K562 (cell line): Measurements from ENCODE around the gene ENTPD6. TPM values are rescaled to one million over a fixed set of nuclear protein-coding genes. Genes with fewer than 3 reads are reported as not detected.

Experiments used
- ATAC-seq: fragments of 200-7000 bp; cut with Tn5 transposase; 3 replicates; pipeline ENCODE4 v1.9.1; 2020; ENCODE audit warnings: moderate library complexity
- BruUV-seq: library from RNA; stranded (reverse); fragments of 400-500 nt; replicated peaks from 2 replicates; lab custom pipeline; 2021; lab: Mats Ljungman, UMichigan
- CTCF ChIA-PET: fragments of 300-600 bp; formaldehyde crosslinking; extraction: SDS; loops from one replicate; lab custom pipeline; 2021; ENCODE audit warnings: low intra/inter-chr PET ratio; lab: Yijun Ruan, JAX
- POLR2A ChIA-PET: fragments of 300-600, 350-650 bp; sonication (Branson Sonifier 250); formaldehyde crosslinking; extraction: SDS; loops from one replicate; lab custom pipeline; 2021; ENCODE audit warnings: antibody characterized with exemption, inconsistent platforms; lab: Yijun Ruan, JAX
- DNase-seq, 4 experiments: peaks; one replicate each; pipeline versions ENCODE4 v3.0.0 to v3.0.0-alpha.2; 2011 to 2018; ENCODE audit warnings: low spot score in 3 of 4, mixed read lengths in 3 of 4; ENCODE audit errors: extremely low read depth in 1 of 4
- FAIRE-seq: peaks from 2 replicates; lab custom pipeline; 2011; peaks lifted over from hg19 to GRCh38; lab: Jason Lieb, UNC
- H2AFZ ChIP-seq: 2 replicates; pipeline ENCODE4 v1.6.0; 2011; ENCODE audit warnings: low read depth, low read length, control low read depth, inconsistent platforms
- H3K27ac ChIP-seq: fragments of 200-600 bp; 3 replicates; pipeline ENCODE4 v1.8.0; 2011; ENCODE audit warnings: low read depth, mild to moderate bottlenecking, control low read depth, inconsistent platforms, low read length, moderate library complexity, mixed read lengths; ENCODE audit errors: extremely low read depth
- H3K27me3 ChIP-seq, 2 experiments: fragments of 300-600 bp in 1 of 2; 2 replicates in 1 of 2; 3 replicates in 1 of 2; pipeline versions ENCODE4 v1.6.0 to v1.8.0; 2011; ENCODE audit warnings: inconsistent platforms in 2 of 2, low read length in 2 of 2, mild to moderate bottlenecking in 1 of 2, mixed read lengths in 1 of 2, moderate library complexity in 1 of 2; ENCODE audit not compliant: control insufficient read depth in 2 of 2, insufficient read depth in 2 of 2
- H3K36me3 ChIP-seq: fragments of 300-600 bp; 3 replicates; pipeline ENCODE4 v1.8.0; 2011; ENCODE audit warnings: mild to moderate bottlenecking, low read length, inconsistent platforms; ENCODE audit not compliant: control insufficient read depth, insufficient read depth
- H3K4me1 ChIP-seq, 2 experiments: fragments of 200-600 bp in 1 of 2; replicated peaks in 1 of 2; 2 replicates in 1 of 2; 3 replicates in 1 of 2; pipeline versions ENCODE4 v1.5.1 to v1.8.0; 2011; ENCODE audit warnings: inconsistent platforms in 2 of 2, low read length in 2 of 2, mild to moderate bottlenecking in 1 of 2, mixed read lengths in 1 of 2, moderate library complexity in 1 of 2; ENCODE audit not compliant: control insufficient read depth in 2 of 2, insufficient read depth in 2 of 2
- H3K4me2 ChIP-seq: 2 replicates; pipeline ENCODE4 v1.6.1; 2011; ENCODE audit warnings: low read length, control low read depth, inconsistent platforms, mixed read lengths; ENCODE audit not compliant: insufficient read depth
- H3K4me3 ChIP-seq: fragments of 200-600 bp; sonication (generic), shearing (Covaris generic); 2 replicates; pipeline ENCODE4 v1.5.1; 2016; ENCODE audit warnings: control low read depth, inconsistent platforms
- H3K79me2 ChIP-seq: fragments of 200-600 bp; 3 replicates; pipeline ENCODE4 v1.8.0; 2011; ENCODE audit warnings: low read length, inconsistent platforms; ENCODE audit not compliant: control insufficient read depth, insufficient read depth
- H3K9ac ChIP-seq, 2 experiments: 2 replicates each; pipeline versions ENCODE4 v1.6.0 to v1.6.1; 2011; ENCODE audit warnings: low read depth in 2 of 2, low read length in 2 of 2, control low read depth in 1 of 2, inconsistent platforms in 1 of 2, mild to moderate bottlenecking in 1 of 2, mixed read lengths in 1 of 2; ENCODE audit not compliant: insufficient read depth in 1 of 2
- H3K9me1 ChIP-seq: one replicate; pipeline ENCODE4 v1.6.0; 2011; ENCODE audit warnings: inconsistent platforms, mild to moderate bottlenecking, low read length, moderate library complexity; ENCODE audit not compliant: control insufficient read depth, insufficient read depth
- H3K9me3 ChIP-seq: replicated peaks from 2 replicates; pipeline ENCODE4 v1.5.1; 2011; ENCODE audit warnings: low read depth, low read length, inconsistent platforms; ENCODE audit not compliant: control insufficient read depth, insufficient read depth
- H4K20me1 ChIP-seq: replicated peaks from 2 replicates; pipeline ENCODE4 v1.6.1; 2011; ENCODE audit warnings: low read length, inconsistent platforms, mixed read lengths; ENCODE audit not compliant: control insufficient read depth, insufficient read depth
- POLR2G ChIP-seq: fragments of 200-400 bp; formaldehyde crosslinking; IDR thresholded peaks from 2 replicates; pipeline ENCODE4 v1.6.1; 2017; ENCODE audit warnings: low read depth, mild to moderate bottlenecking, antibody characterized with exemption, low read length, moderate library complexity
- ZNF589 ChIP-seq: fragments of 200-800 bp; sonication (Bioruptor generic); IDR thresholded peaks from 2 replicates; pipeline ENCODE4 v1.6.1; 2016; ENCODE audit warnings: low read depth, missing genetic modification characterization, missing compliant biosample characterization
- WGBS: fragments of 100-300 bp; shearing (Covaris generic); methylation state at CpG from one replicate; pipeline ENCODE4 v1.1.6; 2016; ENCODE audit warnings: low coverage, mixed read lengths; ENCODE audit not compliant: insufficient coverage; ENCODE audit errors: missing lambda C conversion rate; 5-methylcytosine and 5-hydroxymethylcytosine counted together
- in situ Hi-C: fragments of 300-500 bp; cut with MboI; formaldehyde crosslinking; loops from 4 replicates; pipeline ENCODE4 v1.15.0; 2018; ENCODE audit warnings: inconsistent platforms, mixed read lengths
- intact Hi-C: fragments of 100-400 bp; cut with micrococcal nuclease; formaldehyde crosslinking; loops from 2 replicates; pipeline ENCODE4 v1.14.2; 2022
- polyA plus RNA-seq, 8 experiments: library from polyadenylated mRNA; depleted of rRNA in 4 of 8; stranded (reverse) in 5 of 8; unstranded in 3 of 8; fragments of >200 nt; fragmentation: Nextera tagmentation in 2 of 8; fragmentation: Illumina TruSeq in 1 of 8; extraction: Ambion mirVana in 2 of 8; extraction: Trizol in 1 of 8; gene quantifications; 2 replicates each; pipeline versions ENCODE4 v1.2.1 to v1.2.3, GENCODE V29; 2011 to 2014; ENCODE audit warnings: inconsistent platforms in 1 of 8, missing spikeins in 1 of 8
- total RNA-seq, 7 experiments: library from RNA; depleted of rRNA in 6 of 7; stranded (reverse); fragments of >200 nt in 6 of 7; fragmentation: Illumina TruSeq in 2 of 7; extraction: Trizol in 2 of 7; gene quantifications; 2 replicates each; pipeline versions ENCODE4 v1.2.1 to v1.2.3, GENCODE V29; 2011 to 2021; ENCODE audit warnings: low replicate concordance in 1 of 7
- TF ChIP-seq, protein P1 (sequence below): fragments of 450-650 bp; IDR thresholded peaks from 2 replicates; pipeline ENCODE4 v1.6.1; 2016

Gene ENTPD6
- total and polyA plus RNA-seq, 9 of the 15 experiments (the other 6 are each of a cell fraction or from before 2014, with no cell fraction given), result 0.82 to 36.8 (median 22.4) TPM

DNA sequence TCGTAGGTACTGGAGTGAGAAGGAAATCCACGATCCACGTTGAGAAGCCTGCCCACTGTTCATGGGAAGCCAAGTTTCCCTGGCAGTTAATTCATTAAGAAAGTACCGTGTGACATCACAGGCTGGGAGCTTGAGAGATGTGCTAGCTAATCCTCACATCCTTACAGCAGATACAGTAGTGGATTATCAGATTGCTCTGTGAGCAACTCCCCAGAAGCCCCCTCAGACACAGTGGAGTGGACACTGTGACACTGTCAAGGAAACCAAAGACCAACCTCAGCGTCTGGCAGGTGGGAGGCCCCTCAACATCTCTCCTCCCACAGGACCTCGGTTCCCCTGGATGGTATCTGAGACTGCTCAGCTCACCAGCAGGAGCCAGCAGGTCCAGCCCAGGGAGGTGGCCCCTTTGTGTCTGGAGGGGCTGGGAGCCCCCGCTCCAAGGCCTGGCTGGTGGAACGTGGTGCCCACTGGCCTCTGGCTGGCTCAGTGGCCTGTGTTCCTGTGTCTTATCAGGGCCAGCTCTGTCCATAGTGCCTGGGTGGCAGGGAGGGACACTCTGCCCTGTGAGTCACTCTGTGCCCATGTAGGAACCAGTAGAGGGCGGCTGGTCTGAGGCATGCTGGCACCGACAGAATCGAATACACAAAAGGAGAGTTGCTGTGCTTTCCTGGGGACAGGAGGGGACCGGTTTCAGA, 59.6 kb downstream of the ENTPD6 start:
- WGBS, result 79% methylated on average over 9 of the region's 12 CpGs
- POLR2A ChIA-PET, result interaction anchor here (1.0 kb wide), 1 partner anchor 19 kb away, joined by 3 read pairs; no protein-coding TSS in a partner anchor
- Histone ChIP-seq H3K9me3 (no peaks in the 10 kb centered on the region), H3K27me3 (no peaks in the 10 kb centered on the region), H4K20me1 (no peaks in the 10 kb centered on the region), H3K4me3 (no peak overlapping the region), H3K9ac (no peak overlapping the region), H3K4me2 (no peak overlapping the region), H3K9me1 (no peaks in the 10 kb centered on the region), H3K36me3 (peaks cover 12% of the 10 kb centered on the region; the same call in 1 of the 3 replicates), H3K4me1 (peaks cover 5 to 6% of the 10 kb centered on the region in 2 experiments; a peak in 4 of 5 replicates), H3K27ac (no peak overlapping the region), H3K79me2 (peaks cover 12% of the 10 kb centered on the region), H2AFZ (no peak overlapping the region)
- FAIRE-seq, result no peak
- intact Hi-C loops, result no loop called here
- no TSS peak for BruUV-seq
- no peak for DNase-seq
- ATAC-seq, result no peak
- in situ Hi-C loops, result no loop called here
- TF ChIP-seq POLR2G (peak; percentile 38; the same call in 1 of the 2 replicates), ZNF589 (no peak)
- TF ChIP-seq, protein P1, sequence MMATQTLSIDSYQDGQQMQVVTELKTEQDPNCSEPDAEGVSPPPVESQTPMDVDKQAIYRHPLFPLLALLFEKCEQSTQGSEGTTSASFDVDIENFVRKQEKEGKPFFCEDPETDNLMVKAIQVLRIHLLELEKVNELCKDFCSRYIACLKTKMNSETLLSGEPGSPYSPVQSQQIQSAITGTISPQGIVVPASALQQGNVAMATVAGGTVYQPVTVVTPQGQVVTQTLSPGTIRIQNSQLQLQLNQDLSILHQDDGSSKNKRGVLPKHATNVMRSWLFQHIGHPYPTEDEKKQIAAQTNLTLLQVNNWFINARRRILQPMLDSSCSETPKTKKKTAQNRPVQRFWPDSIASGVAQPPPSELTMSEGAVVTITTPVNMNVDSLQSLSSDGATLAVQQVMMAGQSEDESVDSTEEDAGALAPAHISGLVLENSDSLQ, result no peak
- CTCF ChIA-PET, result no interaction called here
